DMS114 treated with DMSO at 0.1 percent for 48 hours (cell line): ENCODE data around the gene ENTPD6.

Experiments used
- DNase-seq: peaks from one replicate; lab custom pipeline; 2025; ENCODE audit not compliant: unreplicated experiment; lab: John Stamatoyannopoulos, UW

Gene ENTPD6

GRCh38 chr20:25207960-25208534 lies 12.5 kb downstream of the ENTPD6 start:
- no peak for DNase-seq

- no peak for DNase-seq
Measured at GRCh38 chr20:25209400-25209799, 13.9 kb downstream of the ENTPD6 start.

- DNase-seq = no peak
Measured at GRCh38 chr20:25209911-25210310, 14.4 kb downstream of the ENTPD6 start.

GRCh38 chr20:25211273-25211672 lies 15.8 kb downstream of the ENTPD6 start:
- DNase-seq = no peak

- no peak for DNase-seq
Measured at GRCh38 chr20:25212242-25212641, 16.7 kb downstream of the ENTPD6 start.

- DNase-seq = no peak
Measured at GRCh38 chr20:25213566-25214425, 18.3 kb downstream of the ENTPD6 start.

GRCh38 chr20:25214426-25214790 lies 18.9 kb downstream of the ENTPD6 start:
- no peak for DNase-seq

GRCh38 chr20:25214819-25215218 lies 19.3 kb downstream of the ENTPD6 start:
- DNase-seq = no peak

GRCh38 chr20:25215521-25215920 lies 20.0 kb downstream of the ENTPD6 start:
- DNase-seq = no peak

GRCh38 chr20:25216199-25216945 lies 20.9 kb downstream of the ENTPD6 start:
- DNase-seq = no peak

- no peak for DNase-seq
Measured at GRCh38 chr20:25217161-25218108, 21.9 kb downstream of the ENTPD6 start.

GRCh38 chr20:25218109-25218486 lies 22.6 kb downstream of the ENTPD6 start:
- DNase-seq = no peak

- DNase-seq = no peak
Measured at GRCh38 chr20:25218492-25218891, 23.0 kb downstream of the ENTPD6 start.

GRCh38 chr20:25219365-25219764 lies 23.9 kb downstream of the ENTPD6 start:
- no peak for DNase-seq

- no peak for DNase-seq
Measured at GRCh38 chr20:25220021-25220730, 24.7 kb downstream of the ENTPD6 start.

- DNase-seq = no peak
Measured at GRCh38 chr20:25220810-25221591, 25.5 kb downstream of the ENTPD6 start.

GRCh38 chr20:25221592-25222460 lies 26.3 kb downstream of the ENTPD6 start:
- DNase-seq = no peak

GRCh38 chr20:25222461-25223178 lies 27.1 kb downstream of the ENTPD6 start:
- no peak for DNase-seq
